ENCODE measurements around the gene SAMD4A. TPM values are rescaled to one million over a fixed set of nuclear protein-coding genes. Genes with fewer than 3 reads are reported as not detected.

The SAMD4A gene
- polyA plus RNA-seq, 10 donors = 50.6 to 73.8 (median 59.9) TPM

GRCh38 chr14:54818201-54819133, 251.5 kb downstream of the SAMD4A start:
- DNase-seq = peak in 1 of 3 donors; percentile 33

- DNase-seq = no peak
Measured at GRCh38 chr14:54822685-54823084, 255.8 kb downstream of the SAMD4A start.

GRCh38 chr14:54823757-54824549, 257.0 kb downstream of the SAMD4A start:
- no peak for DNase-seq

GRCh38 chr14:54828037-54828436, 261.1 kb downstream of the SAMD4A start:
- DNase-seq = no peak

GRCh38 chr14:54829486-54830224, 262.7 kb downstream of the SAMD4A start:
- DNase-seq = no peak

GRCh38 chr14:54830650-54831049, 263.7 kb downstream of the SAMD4A start:
- DNase-seq = no peak

GRCh38 chr14:54834081-54834480, 267.2 kb downstream of the SAMD4A start:
- DNase-seq = peak in 1 of 3 donors; percentile 34

GRCh38 chr14:54834727-54835126, 267.8 kb downstream of the SAMD4A start:
- no peak for DNase-seq

- no peak for DNase-seq
Measured at GRCh38 chr14:54836231-54836630, 269.3 kb downstream of the SAMD4A start.

GRCh38 chr14:54837508-54838149, 270.7 kb downstream of the SAMD4A start:
- no peak for DNase-seq

- no peak for DNase-seq
Measured at GRCh38 chr14:54838931-54839512, 272.1 kb downstream of the SAMD4A start.

- DNase-seq = peak in 1 of 3 donors; percentile 44
Measured at GRCh38 chr14:54839701-54840119, 272.8 kb downstream of the SAMD4A start.

GRCh38 chr14:54840336-54840735, 273.4 kb downstream of the SAMD4A start:
- DNase-seq = peak in 1 of 3 donors; percentile 34

GRCh38 chr14:54840798-54841197, 273.9 kb downstream of the SAMD4A start:
- DNase-seq = no peak

Other genes with a start within 250 kb of the SAMD4A start
- 10 to 100 TPM; 24.3 to 36.7 (median 30.5) TPM for gene CDKN3, start 170.1 kb upstream of the SAMD4A start, polyA plus RNA-seq (ENCODE audit: insufficient read length in 10 of 10)
- 100 to 1,000 TPM; 164 to 221 (median 192) TPM for gene CNIH1, start 125.8 kb upstream of the SAMD4A start, polyA plus RNA-seq (ENCODE audit: insufficient read length in 10 of 10)
- 10 to 100 TPM; 46.6 to 65.9 (median 60.5) TPM for gene GMFB, start 78.1 kb upstream of the SAMD4A start, polyA plus RNA-seq (ENCODE audit: insufficient read length in 10 of 10)
- 10 to 100 TPM; 13.4 to 19.4 (median 17.3) TPM for gene CGRRF1, start 57.2 kb upstream of the SAMD4A start, polyA plus RNA-seq (ENCODE audit: insufficient read length in 10 of 10)

Data from muscle of back (tissue), 11 donors.